Gastrocnemius medialis (tissue), 4 donors: ENCODE data around the gene GNAQ. TPM values are rescaled to one million over a fixed set of nuclear protein-coding genes. Genes with fewer than 3 reads are reported as not detected.

ENCODE experiments used
- ATAC-seq, 2 donors: fragments of 150-250 bp; one replicate each; pipeline ENCODE4 v1.9.1; 2016
- DNase-seq, 2 donors: peaks; one replicate each; pipeline ENCODE4 v3.0.0-alpha.2; 2019
- H3K27ac ChIP-seq, 4 donors: fragments of 200-600 bp; sonication (generic); 1 replicate in 1 of 4; 2 replicates in 3 of 4; pipeline ENCODE4 v1.5.1; 2016 to 2018; ENCODE audit warnings: mild to moderate bottlenecking in 2 of 4, moderate library complexity in 1 of 4
- H3K27me3 ChIP-seq, 3 donors: fragments of 200-600 bp; sonication (generic) in 2 of 3; 1 replicate in 1 of 3; 2 replicates in 2 of 3; pipeline versions ENCODE4 v1.5.1 to v1.6.0; 2016 to 2019; ENCODE audit warnings: mild to moderate bottlenecking in 1 of 3, moderate library complexity in 1 of 3
- H3K36me3 ChIP-seq, 2 donors: fragments of 200-600 bp; sonication (generic) in 1 of 2; one replicate each; pipeline ENCODE4 v1.5.1; 2017 to 2018
- H3K4me1 ChIP-seq, 2 donors: fragments of 200-600 bp; sonication (generic) in 1 of 2; one replicate each; pipeline ENCODE4 v1.5.1; 2016 to 2017; ENCODE audit warnings: mild to moderate bottlenecking in 2 of 2
- H3K4me3 ChIP-seq, 4 donors: fragments of 200-600 bp; sonication (generic) in 3 of 4; 1 replicate in 1 of 4; 2 replicates in 3 of 4; pipeline ENCODE4 v1.5.1; 2016 to 2019; ENCODE audit warnings: mild to moderate bottlenecking in 2 of 4
- H3K9me3 ChIP-seq, 3 donors: fragments of 200-600 bp; sonication (generic) in 2 of 3; 1 replicate in 1 of 3; 2 replicates in 2 of 3; pipeline ENCODE4 v1.5.1; 2016 to 2019
- CTCF ChIP-seq, 5 experiments: fragments of 450-650 bp in 3 of 5; fragments of 200-600 bp in 2 of 5; sonication (generic) in 2 of 5; IDR thresholded peaks in 4 of 5; conservative IDR thresholded peaks in 1 of 5; 1 replicate in 4 of 5; 2 replicates in 1 of 5; pipeline ENCODE4 v1.5.1; 2016 to 2019; ENCODE audit warnings: antibody characterized with exemption in 5 of 5, mild to moderate bottlenecking in 3 of 5, moderate library complexity in 3 of 5
- POLR2A ChIP-seq, 2 donors: fragments of 450-650 bp; IDR thresholded peaks; one replicate each; pipeline ENCODE4 v1.6.1; 2017; ENCODE audit warnings: antibody characterized with exemption in 2 of 2, mild to moderate bottlenecking in 2 of 2, moderate library complexity in 2 of 2
- in situ Hi-C, 4 donors: fragments of 200-750 bp; cut with MboI; loops; one replicate each; pipeline versions ENCODE4 v1.15.0 to v1.8.0; 2017; ENCODE audit warnings: low sequenced_read_pairs in 4 of 4
- intact Hi-C: fragments of 100-400 bp; cut with DNase I; formaldehyde crosslinking; loops from one replicate; pipeline ENCODE4 v1.15.1; 2023; ENCODE audit warnings: low total_unique reads
- total RNA-seq, 4 donors: library from RNA; depleted of rRNA; stranded (reverse); fragments of >200 nt; gene quantifications; one replicate each; pipeline versions ENCODE4 v1.1.0 to v1.2.3, GENCODE V29; 2016

The GNAQ gene
- total RNA-seq, 4 donors from 2014 or later, result 11.3 to 25.9 (median 18.7) TPM

DNA sequence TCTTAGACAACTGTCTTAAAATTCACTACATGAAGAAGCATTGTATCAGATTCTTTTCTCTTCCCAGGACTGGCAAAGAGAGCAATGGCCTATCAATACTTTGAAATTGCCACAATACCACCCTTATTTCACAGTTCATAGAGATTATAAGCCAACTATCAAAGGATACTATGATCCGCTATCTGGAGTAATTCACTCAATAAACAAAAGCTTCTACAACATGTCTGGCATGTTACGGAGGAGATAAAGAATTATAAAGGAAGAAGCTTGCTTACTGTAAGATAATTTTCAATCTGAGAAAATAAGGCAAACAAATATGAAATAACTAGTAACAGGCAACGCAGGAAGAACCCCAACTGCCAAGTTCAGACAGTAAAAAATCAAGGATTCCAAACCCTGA lies 114.8 kb downstream of the GNAQ start:
- H3K27ac ChIP-seq, result no peak overlapping the region
- no peaks in the 10 kb centered on the region for H3K9me3 ChIP-seq
- no peaks in the 10 kb centered on the region for H3K36me3 ChIP-seq
- peaks cover 0 to 2% of the 10 kb centered on the region in 2 donors for H3K4me1 ChIP-seq
- intact Hi-C loops, result no loop called here
- in situ Hi-C loops, result no loop called here
- DNase-seq (no peak), ATAC-seq (no peak)
- TF ChIP-seq CTCF (IDR thresholded peaks at IDR 0.05 in 4 of 5, conservative IDR thresholded peaks at IDR 0.05 in 1 of 5), result no peak
- no peak for TF ChIP-seq POLR2A (IDR thresholded peaks at IDR 0.05)
- no peaks in the 10 kb centered on the region for H3K27me3 ChIP-seq
- no peak overlapping the region for H3K4me3 ChIP-seq

- Histone ChIP-seq H3K27me3 (no peaks in the 10 kb centered on the region), H3K4me1 (peaks cover 0 to 2% of the 10 kb centered on the region in 2 donors), H3K36me3 (no peaks in the 10 kb centered on the region), H3K27ac (no peak overlapping the region), H3K4me3 (no peak overlapping the region), H3K9me3 (no peaks in the 10 kb centered on the region)
- TF ChIP-seq POLR2A (IDR thresholded peaks at IDR 0.05) (no peak), CTCF (IDR thresholded peaks at IDR 0.05 in 4 of 5, conservative IDR thresholded peaks at IDR 0.05 in 1 of 5) (no peak)
- intact Hi-C loops (no loop called here), in situ Hi-C loops (no loop called here)
- ATAC-seq (no peak), DNase-seq (no peak)
Measured at GRCh38 chr9:77916410-77916819, 115.2 kb downstream of the GNAQ start.

DNA sequence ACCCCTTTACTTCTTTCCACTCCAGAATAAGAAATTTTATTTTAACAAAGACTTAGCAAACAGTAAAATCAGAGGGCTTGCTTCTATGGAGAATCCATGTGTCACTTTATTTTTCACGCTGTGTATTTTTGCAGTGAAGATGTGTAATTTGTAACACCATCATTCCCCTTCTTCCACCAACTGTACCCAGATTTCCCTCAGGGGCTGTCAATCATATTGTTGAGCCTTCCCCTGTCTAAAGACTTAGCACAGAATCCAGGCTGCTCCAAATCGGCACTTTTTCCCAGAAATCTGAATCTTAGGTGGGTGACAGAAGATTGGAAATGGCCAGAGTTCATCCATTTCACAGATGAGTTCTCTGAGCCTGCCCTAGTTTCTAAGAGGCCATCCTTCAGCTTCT lies 115.9 kb downstream of the GNAQ start:
- Histone ChIP-seq H3K27me3 (no peaks in the 10 kb centered on the region), H3K4me3 (no peak overlapping the region), H3K4me1 (peaks cover 0 to 2% of the 10 kb centered on the region in 2 donors), H3K9me3 (no peaks in the 10 kb centered on the region), H3K27ac (no peak overlapping the region), H3K36me3 (no peaks in the 10 kb centered on the region)
- ATAC-seq, result no peak
- intact Hi-C loops, result no loop called here
- DNase-seq, result no peak
- in situ Hi-C loops, result no loop called here
- TF ChIP-seq CTCF (IDR thresholded peaks at IDR 0.05 in 4 of 5, conservative IDR thresholded peaks at IDR 0.05 in 1 of 5) (no peak), POLR2A (IDR thresholded peaks at IDR 0.05) (no peak)

DNA sequence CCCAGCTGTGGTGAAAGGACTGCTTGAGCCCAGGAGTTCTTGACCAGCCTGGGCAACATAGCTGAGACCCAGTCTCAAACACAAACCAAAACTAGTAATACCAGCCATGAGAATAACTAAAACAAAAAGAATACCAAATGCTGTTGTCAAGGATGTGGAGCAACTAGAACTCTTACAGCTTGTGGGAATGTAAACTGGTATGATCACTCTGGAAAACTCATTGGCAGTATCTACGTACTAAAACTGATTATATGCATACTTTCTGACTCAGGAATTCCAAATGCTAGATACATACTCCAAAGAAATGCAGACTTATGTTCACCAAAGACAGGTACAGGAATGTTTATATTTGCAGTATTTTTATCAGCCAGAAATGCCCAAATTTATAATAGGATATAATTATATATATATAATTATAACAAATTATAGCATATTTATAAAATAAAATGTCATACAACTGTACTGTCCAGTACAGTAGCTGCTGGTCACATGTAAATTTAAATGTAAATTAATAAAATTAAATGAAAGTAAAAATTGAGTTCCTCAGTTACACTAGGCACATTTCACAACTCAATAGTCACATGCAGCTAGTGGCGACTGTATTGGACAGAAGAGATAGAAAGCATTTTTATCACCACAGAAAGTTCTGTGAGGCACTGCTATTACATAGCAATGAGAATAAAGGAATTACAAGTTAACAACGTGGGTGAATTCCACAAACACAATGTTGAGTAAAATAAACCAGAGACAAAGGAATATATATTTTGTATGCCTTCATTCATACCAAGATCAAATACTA lies 118.5 kb downstream of the GNAQ start:
- H3K4me3 ChIP-seq, result no peak overlapping the region
- intact Hi-C loops, result no loop called here
- in situ Hi-C loops, result no loop called here
- no peaks in the 10 kb centered on the region for H3K27me3 ChIP-seq
- no peak for DNase-seq
- TF ChIP-seq CTCF (IDR thresholded peaks at IDR 0.05 in 4 of 5, conservative IDR thresholded peaks at IDR 0.05 in 1 of 5) (no peak), POLR2A (IDR thresholded peaks at IDR 0.05) (no peak)
- H3K9me3 ChIP-seq, result no peaks in the 10 kb centered on the region
- peaks cover 0 to 2% of the 10 kb centered on the region in 2 donors for H3K4me1 ChIP-seq
- H3K27ac ChIP-seq, result no peak overlapping the region
- H3K36me3 ChIP-seq, result no peaks in the 10 kb centered on the region
- ATAC-seq, result no peak
